ENCODE results near the gene ARHGAP45.

DNA sequence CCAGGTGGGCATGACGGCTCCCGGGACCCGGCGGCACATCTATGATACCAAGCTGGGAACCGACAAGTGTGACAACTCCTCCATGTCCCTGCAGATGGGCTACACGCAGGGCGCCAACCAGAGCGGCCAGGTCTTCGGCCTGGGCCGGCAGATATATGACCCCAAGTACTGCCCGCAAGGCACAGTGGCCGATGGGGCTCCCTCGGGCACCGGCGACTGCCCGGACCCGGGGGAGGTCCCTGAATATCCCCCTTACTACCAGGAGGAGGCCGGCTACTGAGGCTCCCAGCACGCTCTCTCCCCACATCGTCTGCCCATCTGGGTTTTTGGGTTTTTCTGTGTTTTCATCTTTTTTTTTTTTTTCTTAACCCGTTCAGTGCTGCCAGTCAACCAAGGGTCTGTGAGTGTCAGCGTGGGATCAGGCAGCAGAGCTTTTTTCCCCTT lies 29.3 kb upstream of the ARHGAP45 start:
- no peak for TF ChIP-seq CTCF (IDR thresholded peaks at IDR 0.05; ENCODE audit: low read length)
- TF ChIP-seq EZH2 (IDR thresholded peaks at IDR 0.05; ENCODE audit: borderline replicate concordance, low read length): no peak

All from OCI-LY1 (cell line).